Gastroesophageal sphincter (tissue), 3 donors: Measurements from ENCODE around the gene FCHO2.

Experiments
- CTCF ChIP-seq, 4 experiments: fragments of 200-600 bp in 2 of 4; fragments of 450-650 bp in 2 of 4; sonication (generic) in 1 of 4; IDR thresholded peaks; one replicate each; pipeline ENCODE4 v1.5.1; 2017 to 2019; ENCODE audit warnings: antibody characterized with exemption in 4 of 4, mild to moderate bottlenecking in 2 of 4, moderate library complexity in 2 of 4
- EP300 ChIP-seq: sonication (generic); formaldehyde crosslinking; IDR thresholded peaks from one replicate; pipeline ENCODE4 v1.6.1; 2017; ENCODE audit warnings: antibody characterized with exemption, mild to moderate bottlenecking
- POLR2A ChIP-seq, 2 donors: fragments of 450-650 bp; IDR thresholded peaks; one replicate each; pipeline ENCODE4 v1.6.1; 2017; ENCODE audit warnings: antibody characterized with exemption in 2 of 2, mild to moderate bottlenecking in 2 of 2, moderate library complexity in 1 of 2
- POLR2AphosphoS5 ChIP-seq: sonication (generic); formaldehyde crosslinking; IDR thresholded peaks from one replicate; pipeline ENCODE4 v1.6.1; 2017; ENCODE audit warnings: antibody characterized with exemption

- TF ChIP-seq CTCF (IDR thresholded peaks at IDR 0.05) (no peak), EP300 (no peak), POLR2AphosphoS5 (no peak), POLR2A (IDR thresholded peaks at IDR 0.05) (no peak)
These were observed 140.4 kb downstream of the FCHO2 start for GRCh38 chr5:73096239-73096575.
